A549 (cell line): ENCODE data around the gene L3MBTL4. TPM values are rescaled to one million over a fixed set of nuclear protein-coding genes. Genes with fewer than 3 reads are reported as not detected.

ENCODE experiments used
- ATAC-seq, 2 experiments: fragments of 200-7000 bp in 1 of 2; fragments of >200 bp in 1 of 2; cut with Nextera tagmentation in 1 of 2; cut with Tn5 transposase in 1 of 2; 3 replicates each; pipeline versions ENCODE4 v1.8.0 to v1.9.1; 2018 to 2020; ENCODE audit warnings: mild to moderate bottlenecking in 1 of 2, moderate library complexity in 1 of 2
- CTCF ChIA-PET: fragments of 300-600 bp; sonication (Branson Sonifier 250); formaldehyde crosslinking; extraction: SDS; loops from one replicate; lab custom pipeline; 2021; ENCODE audit warnings: antibody characterized with exemption, inconsistent platforms; lab: Yijun Ruan, JAX
- POLR2A ChIA-PET: fragments of 350-600 bp; formaldehyde crosslinking; extraction: SDS; loops from one replicate; lab custom pipeline; 2021; ENCODE audit warnings: antibody characterized with exemption, inconsistent platforms; lab: Yijun Ruan, JAX
- DNase-seq, 2 experiments: peaks; one replicate each; pipeline versions ENCODE4 v3.0.0 to v3.0.0-alpha.2; 2011 to 2016; ENCODE audit warnings: low read depth in 1 of 2, low spot score in 1 of 2
- FAIRE-seq: peaks from 2 replicates; lab custom pipeline; 2011; peaks lifted over from hg19 to GRCh38; lab: Jason Lieb, UNC
- H3K27ac ChIP-seq, 2 experiments: fragments of >200 bp; sonication (Bioruptor Twin); formaldehyde crosslinking; 3 replicates each; pipeline ENCODE4 v1.5.1; 2016 to 2017
- H3K4me1 ChIP-seq: fragments of >200 bp; sonication (Bioruptor Twin); formaldehyde crosslinking; 3 replicates; pipeline ENCODE4 v1.6.1; 2016
- H3K4me2 ChIP-seq: fragments of >200 bp; sonication (Bioruptor Twin); formaldehyde crosslinking; 3 replicates; pipeline ENCODE4 v1.6.1; 2016
- H3K4me3 ChIP-seq: fragments of >200 bp; sonication (Bioruptor Twin); formaldehyde crosslinking; 3 replicates; pipeline ENCODE4 v1.5.1; 2016
- H3K9me3 ChIP-seq: fragments of >200 bp; sonication (Bioruptor Twin); formaldehyde crosslinking; 3 replicates; pipeline ENCODE4 v1.6.1; 2016
- CEBPB ChIP-seq, 2 experiments: fragments of >200 bp in 1 of 2; sonication (Bioruptor Twin) in 1 of 2; formaldehyde crosslinking in 1 of 2; IDR thresholded peaks; 2 replicates each; pipeline ENCODE4 v1.6.1; 2012 to 2016
- CHD4 ChIP-seq: fragments of 200-600 bp; sonication (generic); IDR thresholded peaks from 2 replicates; pipeline ENCODE4 v1.6.1; 2016; ENCODE audit warnings: antibody characterized with exemption, mild to moderate bottlenecking, borderline replicate concordance
- EHF ChIP-seq: fragments of 250-450 bp; sonication (Bioruptor Pico); IDR thresholded peaks from 2 replicates; pipeline ENCODE4 v1.5.0; 2020; ENCODE audit warnings: mild to moderate bottlenecking
- ELK1 ChIP-seq: fragments of 150-350 bp; IDR thresholded peaks from 2 replicates; pipeline ENCODE4 v1.6.1; 2014; ENCODE audit warnings: low read depth, mild to moderate bottlenecking, low read length
- FOSB ChIP-seq: fragments of 250-450 bp; sonication (Bioruptor Pico); IDR thresholded peaks from 2 replicates; pipeline ENCODE4 v1.5.0; 2020; ENCODE audit warnings: mild to moderate bottlenecking, moderate library complexity
- FOXS1 ChIP-seq: fragments of 250-450 bp; sonication (Bioruptor Pico); IDR thresholded peaks from 2 replicates; pipeline ENCODE4 v1.5.0; 2020; ENCODE audit warnings: mild to moderate bottlenecking, moderate library complexity
- HOXA7 ChIP-seq: fragments of 250-450 bp; sonication (Bioruptor Pico); IDR thresholded peaks from 2 replicates; pipeline ENCODE4 v1.5.0; 2020; ENCODE audit warnings: mild to moderate bottlenecking, moderate library complexity
- HOXB13 ChIP-seq: fragments of 250-450 bp; sonication (Bioruptor Pico); IDR thresholded peaks from 2 replicates; pipeline ENCODE4 v1.5.0; 2020; ENCODE audit warnings: low read depth, mild to moderate bottlenecking, moderate library complexity
- HOXB5 ChIP-seq: fragments of 250-450 bp; sonication (Bioruptor Pico); IDR thresholded peaks from 2 replicates; pipeline ENCODE4 v1.5.0; 2020; ENCODE audit warnings: mild to moderate bottlenecking, moderate library complexity
- KDM5A ChIP-seq: fragments of 200-600 bp; sonication (generic); IDR thresholded peaks from 2 replicates; pipeline ENCODE4 v1.6.1; 2016; ENCODE audit warnings: antibody characterized with exemption, mild to moderate bottlenecking
- MAZ ChIP-seq: fragments of 150-350 bp; IDR thresholded peaks from 2 replicates; pipeline ENCODE4 v1.6.1; 2014; ENCODE audit warnings: antibody characterized with exemption, low read depth, low read length, borderline replicate concordance
- NFE2L2 ChIP-seq: fragments of 150-350 bp; conservative IDR thresholded peaks from 2 replicates; pipeline ENCODE4 v1.6.1; 2014; ENCODE audit warnings: low read length
- RARB ChIP-seq: fragments of 250-450 bp; sonication (Bioruptor Pico); IDR thresholded peaks from 2 replicates; pipeline ENCODE4 v1.8.0; 2021; ENCODE audit warnings: mild to moderate bottlenecking, moderate library complexity
- RCOR1 ChIP-seq: fragments of 150-350 bp; IDR thresholded peaks from 2 replicates; pipeline ENCODE4 v1.6.1; 2014; ENCODE audit warnings: antibody characterized with exemption, low read length, low read depth
- REST ChIP-seq: fragments of 200-600 bp; sonication (generic); IDR thresholded peaks from 2 replicates; pipeline ENCODE4 v1.6.1; 2016; ENCODE audit warnings: antibody characterized with exemption, mild to moderate bottlenecking, moderate library complexity
- RFX5 ChIP-seq: fragments of 450-650 bp; IDR thresholded peaks from 2 replicates; pipeline ENCODE4 v1.7.1; 2014; ENCODE audit warnings: antibody characterized with exemption, mild to moderate bottlenecking, moderate library complexity
- RNF2 ChIP-seq: fragments of 200-600 bp; sonication (generic); IDR thresholded peaks from 2 replicates; pipeline ENCODE4 v1.6.1; 2016; ENCODE audit warnings: low read depth, mild to moderate bottlenecking, antibody characterized with exemption, moderate library complexity, borderline replicate concordance
- SMC3 ChIP-seq: fragments of >200 bp; sonication (Bioruptor Twin); formaldehyde crosslinking; IDR thresholded peaks from 3 replicates; pipeline ENCODE4 v1.6.1; 2018; ENCODE audit warnings: inconsistent platforms
- TFCP2L1 ChIP-seq: fragments of 250-450 bp; sonication (Bioruptor Pico); IDR thresholded peaks from 2 replicates; pipeline ENCODE4 v1.5.0; 2021; ENCODE audit warnings: mild to moderate bottlenecking
- TP53 ChIP-seq: fragments of 250-450 bp; sonication (Bioruptor Pico); IDR thresholded peaks from 2 replicates; pipeline ENCODE4 v1.5.0; 2021; ENCODE audit warnings: mild to moderate bottlenecking, moderate library complexity
- ZC3H11A ChIP-seq: fragments of 450-650 bp; IDR thresholded peaks from 2 replicates; pipeline ENCODE4 v1.6.1; 2014; ENCODE audit warnings: antibody characterized with exemption, mild to moderate bottlenecking
- ZFP36 ChIP-seq: fragments of 450-650 bp; IDR thresholded peaks from 2 replicates; pipeline ENCODE4 v1.6.1; 2014; ENCODE audit warnings: borderline replicate concordance; ENCODE audit not compliant: partially characterized antibody
- WGBS: methylation state at CpG from one replicate; pipeline ENCODE4 v1.1.6; 2017; ENCODE audit errors: missing lambda C conversion rate; 5-methylcytosine and 5-hydroxymethylcytosine counted together
- polyA plus RNA-seq, 4 experiments: library from polyadenylated mRNA; depleted of rRNA in 3 of 4; stranded (reverse); fragments of >200 nt; fragmentation: RNase III in 1 of 4; extraction: RNeasy Plus Mini Kit Qiagen cat#74134 plus additional on column Dnase treatment in 1 of 4; gene quantifications; 2 replicates in 3 of 4; 3 replicates in 1 of 4; pipeline ENCODE4 v1.2.3, GENCODE V29; 2011 to 2017
- TF ChIP-seq, protein P1 (sequence below): fragments of >200 bp; sonication (Bioruptor Twin); formaldehyde crosslinking; IDR thresholded peaks from 3 replicates; pipeline ENCODE4 v1.6.1; 2016
- TF ChIP-seq, protein P2 (sequence below): fragments of 250-450 bp; sonication (Bioruptor Pico); IDR thresholded peaks from 2 replicates; pipeline ENCODE4 v1.5.0; 2020; ENCODE audit warnings: low read depth, mild to moderate bottlenecking, moderate library complexity
- TF ChIP-seq, protein P3 (sequence below): fragments of 450-650 bp; IDR thresholded peaks from 2 replicates; pipeline ENCODE4 v1.6.1; 2014; ENCODE audit warnings: antibody characterized with exemption

Gene L3MBTL4
- polyA plus RNA-seq, 2 of the 4 experiments (the other 2 are of a cell fraction) = 0.03 to 0.06 TPM

GRCh38 chr18:6441200-6441599 lies 26.5 kb upstream of the L3MBTL4 start:
- 12% methylated on average over 2 of the region's 2 CpGs for WGBS
- no peak for ATAC-seq
- H3K9me3 ChIP-seq = no peaks in the 10 kb centered on the region
- POLR2A ChIA-PET = no interaction called here
- no peak for FAIRE-seq
- H3K4me2 ChIP-seq = no peak overlapping the region
- H3K4me3 ChIP-seq = no peak overlapping the region
- CTCF ChIA-PET = no interaction called here
- no peak overlapping the region for H3K27ac ChIP-seq
- H3K4me1 ChIP-seq = no peaks in the 10 kb centered on the region
- TF ChIP-seq CHD4 (no peak), HOXB13 (CRISPR knock-in tag) (no peak), REST (no peak), RCOR1 (no peak), FOXS1 (no peak), HOXA7 (CRISPR knock-in tag) (no peak), CEBPB (IDR thresholded peaks at IDR 0.05) (no peak), FOSB (CRISPR knock-in tag) (no peak)
- TF ChIP-seq, protein P1, sequence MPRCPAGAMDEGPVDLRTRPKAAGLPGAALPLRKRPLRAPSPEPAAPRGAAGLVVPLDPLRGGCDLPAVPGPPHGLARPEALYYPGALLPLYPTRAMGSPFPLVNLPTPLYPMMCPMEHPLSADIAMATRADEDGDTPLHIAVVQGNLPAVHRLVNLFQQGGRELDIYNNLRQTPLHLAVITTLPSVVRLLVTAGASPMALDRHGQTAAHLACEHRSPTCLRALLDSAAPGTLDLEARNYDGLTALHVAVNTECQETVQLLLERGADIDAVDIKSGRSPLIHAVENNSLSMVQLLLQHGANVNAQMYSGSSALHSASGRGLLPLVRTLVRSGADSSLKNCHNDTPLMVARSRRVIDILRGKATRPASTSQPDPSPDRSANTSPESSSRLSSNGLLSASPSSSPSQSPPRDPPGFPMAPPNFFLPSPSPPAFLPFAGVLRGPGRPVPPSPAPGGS = no peak
- DNase-seq = no peak

GRCh38 chr18:6437937-6438818 lies 23.5 kb upstream of the L3MBTL4 start:
- ChIA-PET CTCF (no interaction called here), POLR2A (no interaction called here)
- H3K4me1 ChIP-seq = no peaks in the 10 kb centered on the region
- no peaks in the 10 kb centered on the region for H3K9me3 ChIP-seq
- no peak overlapping the region for H3K4me3 ChIP-seq
- 36% methylated on average over 11 of the region's 13 CpGs for WGBS
- H3K4me2 ChIP-seq = no peak overlapping the region
- no peak for FAIRE-seq
- ATAC-seq = no peak
- DNase-seq = no peak
- H3K27ac ChIP-seq = no peak overlapping the region
- TF ChIP-seq, protein P2, sequence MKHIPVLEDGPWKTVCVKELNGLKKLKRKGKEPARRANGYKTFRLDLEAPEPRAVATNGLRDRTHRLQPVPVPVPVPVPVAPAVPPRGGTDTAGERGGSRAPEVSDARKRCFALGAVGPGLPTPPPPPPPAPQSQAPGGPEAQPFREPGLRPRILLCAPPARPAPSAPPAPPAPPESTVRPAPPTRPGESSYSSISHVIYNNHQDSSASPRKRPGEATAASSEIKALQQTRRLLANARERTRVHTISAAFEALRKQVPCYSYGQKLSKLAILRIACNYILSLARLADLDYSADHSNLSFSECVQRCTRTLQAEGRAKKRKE = no peak
- no peak for TF ChIP-seq ELK1
- no peak for TF ChIP-seq RNF2
- TF ChIP-seq, protein P3, sequence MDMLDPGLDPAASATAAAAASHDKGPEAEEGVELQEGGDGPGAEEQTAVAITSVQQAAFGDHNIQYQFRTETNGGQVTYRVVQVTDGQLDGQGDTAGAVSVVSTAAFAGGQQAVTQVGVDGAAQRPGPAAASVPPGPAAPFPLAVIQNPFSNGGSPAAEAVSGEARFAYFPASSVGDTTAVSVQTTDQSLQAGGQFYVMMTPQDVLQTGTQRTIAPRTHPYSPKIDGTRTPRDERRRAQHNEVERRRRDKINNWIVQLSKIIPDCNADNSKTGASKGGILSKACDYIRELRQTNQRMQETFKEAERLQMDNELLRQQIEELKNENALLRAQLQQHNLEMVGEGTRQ = no peak
- TF ChIP-seq ZFP36 = no peak
- TF ChIP-seq MAZ = no peak
- no peak for TF ChIP-seq RFX5
- no peak for TF ChIP-seq EHF (CRISPR knock-in tag)
- no peak for TF ChIP-seq KDM5A
- TF ChIP-seq TP53 (CRISPR knock-in tag) = no peak
- no peak for TF ChIP-seq TFCP2L1 (CRISPR knock-in tag)
- no peak for TF ChIP-seq HOXB5 (CRISPR knock-in tag)
- no peak for TF ChIP-seq REST
- TF ChIP-seq ZC3H11A = no peak
- TF ChIP-seq RARB = no peak
- TF ChIP-seq SMC3 = no peak
- no peak for TF ChIP-seq NFE2L2
- TF ChIP-seq HOXB13 (CRISPR knock-in tag) = no peak
